Right renal cortex interstitium (tissue), 3 donors: ENCODE measurements around the gene EFCAB11. TPM values are rescaled to one million over a fixed set of nuclear protein-coding genes. Genes with fewer than 3 reads are reported as not detected.
A peak's percentile ranks its signal among the peaks of the same experiment; 100 is the strongest.
"Not testable (repeated sequence)": the region's sequence is repeated elsewhere in the genome, so short reads cannot be mapped to it uniquely, and the experiment has no call there.

Experiments
- DNase-seq, 3 donors: peaks; one replicate each; pipeline ENCODE4 v3.0.0-alpha.2; 2013; ENCODE audit warnings: low read depth in 3 of 3, low spot score in 2 of 3
- polyA plus RNA-seq, 3 donors: library from polyadenylated mRNA; unstranded; fragments of 120-200 nt; gene quantifications; one replicate each; pipeline ENCODE4 v1.2.1, GENCODE V29; 2013; ENCODE audit not compliant: insufficient read length in 3 of 3

Gene EFCAB11
- polyA plus RNA-seq, 3 donors, result 19.2 to 21.7 (median 20.1) TPM

GRCh38 chr14:89874091-89874490 lies 80.4 kb downstream of the EFCAB11 start:
- not testable (repeated sequence) for DNase-seq

- no peak for DNase-seq
These were observed 84.2 kb downstream of the EFCAB11 start for GRCh38 chr14:89870316-89870715.

- DNase-seq, result no peak
These were observed 84.9 kb downstream of the EFCAB11 start for GRCh38 chr14:89869606-89870005.

GRCh38 chr14:89866458-89866857 lies 88.1 kb downstream of the EFCAB11 start:
- DNase-seq, result no peak

GRCh38 chr14:89865153-89865552 lies 89.4 kb downstream of the EFCAB11 start:
- DNase-seq, result no peak

- no peak for DNase-seq
These were observed 91.7 kb downstream of the EFCAB11 start for GRCh38 chr14:89862856-89863255.

GRCh38 chr14:89861630-89862029 lies 92.9 kb downstream of the EFCAB11 start:
- DNase-seq, result no peak

GRCh38 chr14:89858089-89858488 lies 96.4 kb downstream of the EFCAB11 start:
- DNase-seq, result no peak

- no peak for DNase-seq
These were observed 97.6 kb downstream of the EFCAB11 start for GRCh38 chr14:89856871-89857345.

- no peak for DNase-seq
These were observed 98.4 kb downstream of the EFCAB11 start for GRCh38 chr14:89855961-89856656.

- DNase-seq, result no peak
These were observed 100.4 kb downstream of the EFCAB11 start for GRCh38 chr14:89853936-89854693.

GRCh38 chr14:89851106-89851505 lies 103.4 kb downstream of the EFCAB11 start:
- peak in 1 of 3 donors; percentile 8 for DNase-seq

- no peak for DNase-seq
These were observed 104.6 kb downstream of the EFCAB11 start for GRCh38 chr14:89849931-89850330.

- DNase-seq, result no peak
These were observed 106.4 kb downstream of the EFCAB11 start for GRCh38 chr14:89848165-89848564.

GRCh38 chr14:89845346-89845745 lies 109.2 kb downstream of the EFCAB11 start:
- DNase-seq, result no peak

- no peak for DNase-seq
These were observed 110.0 kb downstream of the EFCAB11 start for GRCh38 chr14:89844508-89844907.

GRCh38 chr14:89842837-89843236 lies 111.7 kb downstream of the EFCAB11 start:
- DNase-seq, result no peak

- no peak for DNase-seq
These were observed 112.7 kb downstream of the EFCAB11 start for GRCh38 chr14:89841851-89842250.

- no peak for DNase-seq
These were observed 117.6 kb downstream of the EFCAB11 start for GRCh38 chr14:89836830-89837469.

GRCh38 chr14:89833661-89834060 lies 120.9 kb downstream of the EFCAB11 start:
- DNase-seq, result no peak

GRCh38 chr14:89833120-89833532 lies 121.4 kb downstream of the EFCAB11 start:
- no peak for DNase-seq
